MCF 10A (cell line): ENCODE data around the gene SDCBP2. TPM values are rescaled to one million over a fixed set of nuclear protein-coding genes. Genes with fewer than 3 reads are reported as not detected.

ENCODE experiments used
- BruUV-seq: library from RNA; stranded (reverse); fragments of 400-500 nt; replicated peaks from 2 replicates; lab custom pipeline; 2021; lab: Mats Ljungman, UMichigan
- CTCF ChIA-PET: fragments of 300-600 bp; sonication (Branson Sonifier 250); formaldehyde crosslinking; extraction: SDS; loops from one replicate; lab custom pipeline; 2021; ENCODE audit warnings: antibody characterized with exemption, inconsistent platforms; lab: Yijun Ruan, JAX
- POLR2A ChIA-PET: fragments of 300-600, 350-650 bp; sonication (Branson Sonifier 250); formaldehyde crosslinking; extraction: SDS; loops from one replicate; lab custom pipeline; 2020; ENCODE audit warnings: antibody characterized with exemption, inconsistent platforms; lab: Yijun Ruan, JAX
- DNase-seq: peaks from one replicate; pipeline ENCODE4 v3.0.0-alpha.2; 2018; ENCODE audit not compliant: unreplicated experiment
- H3K27ac Mint-ChIP-seq: one replicate; pipeline ENCODE4 v1.8.0; 2022; ENCODE audit warnings: mild to moderate bottlenecking, low read depth, mixed read lengths; ENCODE audit not compliant: unreplicated experiment
- H3K27me3 Mint-ChIP-seq: one replicate; pipeline ENCODE4 v1.8.0; 2022; ENCODE audit warnings: mixed read lengths; ENCODE audit not compliant: insufficient read depth, unreplicated experiment
- H3K36me3 Mint-ChIP-seq: one replicate; pipeline ENCODE4 v1.8.0; 2022; ENCODE audit warnings: mild to moderate bottlenecking, moderate library complexity, mixed read lengths; ENCODE audit not compliant: insufficient read depth, unreplicated experiment
- H3K4me1 Mint-ChIP-seq: one replicate; pipeline ENCODE4 v1.8.0; 2022; ENCODE audit warnings: mixed read lengths; ENCODE audit not compliant: insufficient read depth, unreplicated experiment
- H3K4me3 Mint-ChIP-seq: one replicate; pipeline ENCODE4 v1.8.0; 2022; ENCODE audit warnings: mild to moderate bottlenecking, moderate library complexity, mixed read lengths; ENCODE audit not compliant: unreplicated experiment
- H3K9me3 Mint-ChIP-seq: one replicate; pipeline ENCODE4 v1.8.0; 2022; ENCODE audit warnings: mixed read lengths; ENCODE audit not compliant: unreplicated experiment
- intact Hi-C: fragments of 100-400 bp; cut with micrococcal nuclease; formaldehyde crosslinking; loops from 2 replicates; pipeline ENCODE4 v1.14.1; 2022
- total RNA-seq: library from RNA; stranded (reverse); gene quantifications from 2 replicates; pipeline ENCODE4 v1.2.3, GENCODE V29; 2022
- TF ChIP-seq, protein P1 (sequence below): fragments of 200-600 bp; IDR thresholded peaks from one replicate; pipeline ENCODE4 v1.8.0; 2022; ENCODE audit warnings: antibody characterized with exemption, mild to moderate bottlenecking; ENCODE audit not compliant: unreplicated experiment

The SDCBP2 gene
- total RNA-seq, 1 experiment from 2014 or later, result 11.8 TPM

GRCh38 chr20:1309439-1309847, 19.5 kb downstream of the SDCBP2 start:
- no peaks in the 10 kb centered on the region for H3K4me1 Mint-ChIP-seq
- no peaks in the 10 kb centered on the region for H3K27me3 Mint-ChIP-seq
- no peaks in the 10 kb centered on the region for H3K9me3 Mint-ChIP-seq
- peaks cover 5% of the 10 kb centered on the region for H3K36me3 Mint-ChIP-seq
- POLR2A ChIA-PET, result no interaction called here
- TF ChIP-seq, protein P1, sequence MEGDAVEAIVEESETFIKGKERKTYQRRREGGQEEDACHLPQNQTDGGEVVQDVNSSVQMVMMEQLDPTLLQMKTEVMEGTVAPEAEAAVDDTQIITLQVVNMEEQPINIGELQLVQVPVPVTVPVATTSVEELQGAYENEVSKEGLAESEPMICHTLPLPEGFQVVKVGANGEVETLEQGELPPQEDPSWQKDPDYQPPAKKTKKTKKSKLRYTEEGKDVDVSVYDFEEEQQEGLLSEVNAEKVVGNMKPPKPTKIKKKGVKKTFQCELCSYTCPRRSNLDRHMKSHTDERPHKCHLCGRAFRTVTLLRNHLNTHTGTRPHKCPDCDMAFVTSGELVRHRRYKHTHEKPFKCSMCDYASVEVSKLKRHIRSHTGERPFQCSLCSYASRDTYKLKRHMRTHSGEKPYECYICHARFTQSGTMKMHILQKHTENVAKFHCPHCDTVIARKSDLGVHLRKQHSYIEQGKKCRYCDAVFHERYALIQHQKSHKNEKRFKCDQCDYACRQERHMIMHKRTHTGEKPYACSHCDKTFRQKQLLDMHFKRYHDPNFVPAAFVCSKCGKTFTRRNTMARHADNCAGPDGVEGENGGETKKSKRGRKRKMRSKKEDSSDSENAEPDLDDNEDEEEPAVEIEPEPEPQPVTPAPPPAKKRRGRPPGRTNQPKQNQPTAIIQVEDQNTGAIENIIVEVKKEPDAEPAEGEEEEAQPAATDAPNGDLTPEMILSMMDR, result no peak
- DNase-seq, result no peak
- intact Hi-C loops, result no loop called here
- no peak overlapping the region for H3K27ac Mint-ChIP-seq
- CTCF ChIA-PET, result interaction anchor here (0.6 to 1.0 kb wide), 3 partner anchors 10 to 129 kb away, joined by 3 to 5 read pairs (median 3); no protein-coding TSS in a partner anchor
- no TSS peak for BruUV-seq
- H3K4me3 Mint-ChIP-seq, result no peak overlapping the region

- intact Hi-C loops, result no loop called here
- POLR2A ChIA-PET, result interaction anchor here (1.0 to 1.1 kb wide), 2 partner anchors 14 to 17 kb away, joined by 3 to 4 read pairs; no protein-coding TSS in a partner anchor
- TF ChIP-seq, protein P1, result no peak
- no peaks in the 10 kb centered on the region for H3K27me3 Mint-ChIP-seq
- H3K27ac Mint-ChIP-seq, result no peak overlapping the region
- no peaks in the 10 kb centered on the region for H3K9me3 Mint-ChIP-seq
- no peak overlapping the region for H3K4me3 Mint-ChIP-seq
- DNase-seq, result no peak
- H3K36me3 Mint-ChIP-seq, result peaks cover 5% of the 10 kb centered on the region
- no TSS peak for BruUV-seq
- CTCF ChIA-PET, result interaction anchor here (0.6 to 0.9 kb wide), 3 partner anchors 21 to 1148 kb away, joined by 3 to 4 read pairs (median 3); no protein-coding TSS in a partner anchor
- no peaks in the 10 kb centered on the region for H3K4me1 Mint-ChIP-seq
These were observed 20.2 kb downstream of the SDCBP2 start for GRCh38 chr20:1308702-1309095.

DNA sequence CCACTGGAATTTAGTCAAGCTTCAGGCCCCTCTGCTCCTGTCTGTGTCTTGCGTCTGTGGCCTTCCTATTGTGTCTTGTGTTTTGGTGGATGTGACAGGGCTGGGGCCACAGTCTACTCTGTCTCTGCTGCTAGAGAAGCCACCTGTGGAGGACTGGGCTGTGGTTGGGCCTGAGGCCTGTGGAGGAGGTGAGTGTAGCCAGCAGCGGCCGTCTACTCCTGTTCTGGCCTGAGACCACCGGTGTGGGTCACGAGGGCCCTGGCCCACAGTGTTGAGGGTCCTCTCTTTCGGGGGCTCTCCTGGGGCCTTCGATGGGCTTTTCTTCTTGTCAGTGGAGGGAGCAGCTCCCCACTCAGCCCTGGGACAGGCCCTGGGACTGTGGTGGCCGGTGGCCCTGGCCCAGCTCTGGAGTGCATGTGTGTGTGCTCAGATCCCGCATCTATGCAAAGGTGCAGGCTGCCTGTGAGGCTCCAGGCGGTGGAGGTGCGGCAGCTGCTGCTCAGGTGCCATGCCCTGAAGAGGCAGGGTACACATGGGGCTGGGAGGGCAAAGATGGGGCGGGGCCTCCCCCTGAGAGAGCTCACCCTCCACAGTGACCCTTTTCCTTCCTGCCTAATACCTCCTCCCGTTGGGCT, 20.8 kb downstream of the SDCBP2 start:
- ChIA-PET CTCF (interaction anchor here (0.6 to 0.9 kb wide), 3 partner anchors 21 to 1149 kb away, joined by 3 to 4 read pairs (median 3); no protein-coding TSS in a partner anchor), POLR2A (interaction anchor here (1.0 to 1.1 kb wide), 2 partner anchors 14 to 17 kb away, joined by 3 to 4 read pairs; no protein-coding TSS in a partner anchor)
- intact Hi-C loops, result no loop called here
- no TSS peak for BruUV-seq
- H3K4me3 Mint-ChIP-seq, result no peak overlapping the region
- H3K9me3 Mint-ChIP-seq, result no peaks in the 10 kb centered on the region
- H3K27me3 Mint-ChIP-seq, result no peaks in the 10 kb centered on the region
- TF ChIP-seq, protein P1, result no peak
- H3K4me1 Mint-ChIP-seq, result peaks cover under 1% of the 10 kb centered on the region
- H3K27ac Mint-ChIP-seq, result no peak overlapping the region
- H3K36me3 Mint-ChIP-seq, result peaks cover 6% of the 10 kb centered on the region
- no peak for DNase-seq

DNA sequence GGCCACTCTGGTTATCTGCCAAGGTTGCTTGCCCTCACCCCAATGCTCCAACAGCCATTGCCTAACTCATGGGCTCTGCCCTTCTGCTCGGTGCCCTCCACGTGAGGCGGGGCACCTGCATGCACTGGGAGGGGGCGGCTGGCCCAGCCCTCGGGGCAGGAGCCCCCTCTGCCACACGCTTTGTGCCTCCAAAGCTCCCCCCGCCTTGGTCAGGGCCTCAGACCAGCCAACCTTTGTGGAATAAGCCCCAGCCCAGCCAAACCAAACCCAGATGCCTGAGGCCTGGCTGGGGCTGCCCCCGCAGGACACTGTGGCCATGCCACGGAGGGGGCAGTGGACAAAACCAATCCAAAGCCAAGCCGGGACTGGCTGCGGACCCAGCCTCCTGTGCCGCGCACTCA, 21.4 kb downstream of the SDCBP2 start:
- Mint-ChIP-seq H3K36me3 (peaks cover 12% of the 10 kb centered on the region), H3K27ac (no peak overlapping the region), H3K4me1 (peaks cover 7% of the 10 kb centered on the region), H3K9me3 (no peaks in the 10 kb centered on the region), H3K4me3 (no peak overlapping the region), H3K27me3 (no peaks in the 10 kb centered on the region)
- TF ChIP-seq, protein P1, result no peak
- DNase-seq, result no peak
- ChIA-PET POLR2A (interaction anchor here (1.0 kb wide), 1 partner anchor 18 kb away, joined by 3 read pairs; no protein-coding TSS in a partner anchor), CTCF (interaction anchor here (0.6 kb wide), 1 partner anchor 196 kb away, joined by 3 read pairs; no protein-coding TSS in a partner anchor)
- intact Hi-C loops, result no loop called here
- BruUV-seq, result no TSS peak
